A549 (cell line): Measurements from ENCODE around the gene DDX17. TPM values are rescaled to one million over a fixed set of nuclear protein-coding genes. Genes with fewer than 3 reads are reported as not detected.
A peak's percentile ranks its signal among the peaks of the same experiment; 100 is the strongest.

Source experiments
- ATAC-seq, 2 experiments: fragments of 200-7000 bp in 1 of 2; fragments of >200 bp in 1 of 2; cut with Nextera tagmentation in 1 of 2; cut with Tn5 transposase in 1 of 2; 3 replicates each; pipeline versions ENCODE4 v1.8.0 to v1.9.1; 2018 to 2020; ENCODE audit warnings: mild to moderate bottlenecking in 1 of 2, moderate library complexity in 1 of 2
- CTCF ChIA-PET: fragments of 300-600 bp; sonication (Branson Sonifier 250); formaldehyde crosslinking; extraction: SDS; loops from one replicate; lab custom pipeline; 2021; ENCODE audit warnings: antibody characterized with exemption, inconsistent platforms; lab: Yijun Ruan, JAX
- POLR2A ChIA-PET: fragments of 350-600 bp; formaldehyde crosslinking; extraction: SDS; loops from one replicate; lab custom pipeline; 2021; ENCODE audit warnings: antibody characterized with exemption, inconsistent platforms; lab: Yijun Ruan, JAX
- DNase-seq, 2 experiments: peaks; one replicate each; pipeline versions ENCODE4 v3.0.0 to v3.0.0-alpha.2; 2011 to 2016; ENCODE audit warnings: low read depth in 1 of 2, low spot score in 1 of 2
- FAIRE-seq: peaks from 2 replicates; lab custom pipeline; 2011; peaks lifted over from hg19 to GRCh38; lab: Jason Lieb, UNC
- H3K27ac ChIP-seq, 2 experiments: fragments of >200 bp; sonication (Bioruptor Twin); formaldehyde crosslinking; 3 replicates each; pipeline ENCODE4 v1.5.1; 2016 to 2017
- H3K4me1 ChIP-seq: fragments of >200 bp; sonication (Bioruptor Twin); formaldehyde crosslinking; 3 replicates; pipeline ENCODE4 v1.6.1; 2016
- H3K4me2 ChIP-seq: fragments of >200 bp; sonication (Bioruptor Twin); formaldehyde crosslinking; 3 replicates; pipeline ENCODE4 v1.6.1; 2016
- H3K4me3 ChIP-seq: fragments of >200 bp; sonication (Bioruptor Twin); formaldehyde crosslinking; 3 replicates; pipeline ENCODE4 v1.5.1; 2016
- H3K9me3 ChIP-seq: fragments of >200 bp; sonication (Bioruptor Twin); formaldehyde crosslinking; 3 replicates; pipeline ENCODE4 v1.6.1; 2016
- BHLHE40 ChIP-seq: IDR thresholded peaks from 2 replicates; pipeline ENCODE4 v1.6.1; 2012; ENCODE audit warnings: low read depth, low read length, inconsistent platforms
- CBX8 ChIP-seq: fragments of 200-600 bp; sonication (generic); IDR thresholded peaks from 2 replicates; pipeline ENCODE4 v1.6.1; 2016
- EHF ChIP-seq: fragments of 250-450 bp; sonication (Bioruptor Pico); IDR thresholded peaks from 2 replicates; pipeline ENCODE4 v1.5.0; 2020; ENCODE audit warnings: mild to moderate bottlenecking
- EHMT2 ChIP-seq: fragments of 200-600 bp; sonication (generic); IDR thresholded peaks from 2 replicates; pipeline ENCODE4 v1.6.1; 2016; ENCODE audit warnings: antibody characterized with exemption, low read depth, mild to moderate bottlenecking, moderate library complexity
- FOXS1 ChIP-seq: fragments of 250-450 bp; sonication (Bioruptor Pico); IDR thresholded peaks from 2 replicates; pipeline ENCODE4 v1.5.0; 2020; ENCODE audit warnings: mild to moderate bottlenecking, moderate library complexity
- GATA3 ChIP-seq: IDR thresholded peaks from 2 replicates; pipeline ENCODE4 v1.6.1; 2012; ENCODE audit warnings: borderline replicate concordance
- HOXB13 ChIP-seq: fragments of 250-450 bp; sonication (Bioruptor Pico); IDR thresholded peaks from 2 replicates; pipeline ENCODE4 v1.5.0; 2020; ENCODE audit warnings: low read depth, mild to moderate bottlenecking, moderate library complexity
- JUN ChIP-seq, 2 experiments: fragments of >200 bp; sonication (Bioruptor Twin); formaldehyde crosslinking; IDR thresholded peaks; 2 replicates in 1 of 2; 3 replicates in 1 of 2; pipeline ENCODE4 v1.6.1; 2016 to 2017
- KDM1A ChIP-seq: fragments of 200-600 bp; sonication (generic); IDR thresholded peaks from 2 replicates; pipeline ENCODE4 v1.6.1; 2016; ENCODE audit warnings: low read depth, mild to moderate bottlenecking
- MYC ChIP-seq: IDR thresholded peaks from 2 replicates; pipeline ENCODE4 v1.6.1; 2012; ENCODE audit warnings: mild to moderate bottlenecking, inconsistent platforms, low read length, improper control_type of control experiment, borderline replicate concordance
- NPAS2 ChIP-seq: fragments of 250-450 bp; sonication (Bioruptor Pico); IDR thresholded peaks from 2 replicates; pipeline ENCODE4 v1.8.0; 2022; ENCODE audit warnings: mild to moderate bottlenecking, moderate library complexity, borderline replicate concordance
- RAD21 ChIP-seq, 2 experiments: fragments of >200 bp in 1 of 2; sonication (Bioruptor Twin) in 1 of 2; formaldehyde crosslinking in 1 of 2; IDR thresholded peaks in 1 of 2; conservative IDR thresholded peaks in 1 of 2; 2 replicates in 1 of 2; 3 replicates in 1 of 2; pipeline ENCODE4 v1.6.1; 2012 to 2018; ENCODE audit warnings: inconsistent platforms in 1 of 2
- RARB ChIP-seq: fragments of 250-450 bp; sonication (Bioruptor Pico); IDR thresholded peaks from 2 replicates; pipeline ENCODE4 v1.8.0; 2021; ENCODE audit warnings: mild to moderate bottlenecking, moderate library complexity
- RFX5 ChIP-seq: fragments of 450-650 bp; IDR thresholded peaks from 2 replicates; pipeline ENCODE4 v1.7.1; 2014; ENCODE audit warnings: antibody characterized with exemption, mild to moderate bottlenecking, moderate library complexity
- TFCP2L1 ChIP-seq: fragments of 250-450 bp; sonication (Bioruptor Pico); IDR thresholded peaks from 2 replicates; pipeline ENCODE4 v1.5.0; 2021; ENCODE audit warnings: mild to moderate bottlenecking
- TP53 ChIP-seq: fragments of 250-450 bp; sonication (Bioruptor Pico); IDR thresholded peaks from 2 replicates; pipeline ENCODE4 v1.5.0; 2021; ENCODE audit warnings: mild to moderate bottlenecking, moderate library complexity
- ZSCAN20 ChIP-seq: fragments of 250-450 bp; sonication (Bioruptor Pico); IDR thresholded peaks from 2 replicates; pipeline ENCODE4 v1.8.0; 2022; ENCODE audit warnings: mild to moderate bottlenecking, moderate library complexity
- WGBS: methylation state at CpG from one replicate; pipeline ENCODE4 v1.1.6; 2017; ENCODE audit errors: missing lambda C conversion rate; 5-methylcytosine and 5-hydroxymethylcytosine counted together
- polyA plus RNA-seq, 4 experiments: library from polyadenylated mRNA; depleted of rRNA in 3 of 4; stranded (reverse); fragments of >200 nt; fragmentation: RNase III in 1 of 4; extraction: RNeasy Plus Mini Kit Qiagen cat#74134 plus additional on column Dnase treatment in 1 of 4; gene quantifications; 2 replicates in 3 of 4; 3 replicates in 1 of 4; pipeline ENCODE4 v1.2.3, GENCODE V29; 2011 to 2017
- TF ChIP-seq, protein P1 (sequence below): IDR thresholded peaks from 2 replicates; pipeline ENCODE4 v1.6.1; 2012; ENCODE audit warnings: low read depth, borderline replicate concordance
- TF ChIP-seq, protein P2 (sequence below): fragments of 250-450 bp; sonication (Bioruptor Pico); IDR thresholded peaks from 2 replicates; pipeline ENCODE4 v1.5.0; 2021; ENCODE audit warnings: mild to moderate bottlenecking, moderate library complexity, borderline replicate concordance
- TF ChIP-seq, protein P3 (sequence below): fragments of 200-600 bp; sonication (generic); IDR thresholded peaks from 2 replicates; pipeline ENCODE4 v1.6.1; 2016; ENCODE audit warnings: antibody characterized with exemption, mild to moderate bottlenecking, moderate library complexity

DDX17 gene
- polyA plus RNA-seq, 2 of the 4 experiments (the other 2 are of a cell fraction): 117 to 292 TPM

DNA sequence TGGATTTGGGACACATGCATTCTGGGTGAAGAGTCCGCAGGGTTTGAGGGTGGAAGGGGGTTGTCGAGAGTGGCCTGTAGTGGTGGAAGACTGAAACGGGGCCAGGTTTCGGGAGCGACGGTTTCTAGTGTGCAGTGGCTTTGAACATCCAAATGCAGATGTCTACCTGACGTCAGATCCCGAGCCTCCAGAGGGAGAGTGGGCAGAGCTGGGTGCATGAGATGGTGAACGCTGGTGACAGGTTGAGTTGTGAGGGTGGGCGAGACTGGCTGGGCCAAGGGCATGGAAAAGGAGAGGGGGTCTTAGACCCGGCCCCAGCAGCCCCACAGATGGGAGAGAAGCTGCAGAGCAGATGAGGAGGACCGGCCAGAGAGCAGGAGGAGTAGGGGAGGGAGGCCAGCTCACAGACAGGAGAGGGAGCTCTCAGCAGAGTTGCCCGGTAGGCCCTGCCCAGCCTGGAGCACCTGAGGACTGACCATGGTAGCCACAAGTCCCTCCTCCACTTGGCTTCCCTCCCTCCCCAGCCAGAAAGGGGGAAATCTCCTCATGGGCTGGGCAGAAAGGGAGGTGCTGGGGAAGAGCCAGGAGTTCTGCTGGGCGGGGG, 65.3 kb downstream of the DDX17 start:
- TF ChIP-seq, protein P1, sequence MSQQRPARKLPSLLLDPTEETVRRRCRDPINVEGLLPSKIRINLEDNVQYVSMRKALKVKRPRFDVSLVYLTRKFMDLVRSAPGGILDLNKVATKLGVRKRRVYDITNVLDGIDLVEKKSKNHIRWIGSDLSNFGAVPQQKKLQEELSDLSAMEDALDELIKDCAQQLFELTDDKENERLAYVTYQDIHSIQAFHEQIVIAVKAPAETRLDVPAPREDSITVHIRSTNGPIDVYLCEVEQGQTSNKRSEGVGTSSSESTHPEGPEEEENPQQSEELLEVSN: no peak
- no peak for TF ChIP-seq EHMT2
- no peak for TF ChIP-seq ZSCAN20 (CRISPR knock-in tag)
- TF ChIP-seq TFCP2L1 (CRISPR knock-in tag): no peak
- TF ChIP-seq MYC: no peak
- no peak for TF ChIP-seq TP53 (CRISPR knock-in tag)
- no peak for TF ChIP-seq RARB (CRISPR knock-in tag)
- ChIA-PET CTCF (interaction anchor here (1.3 kb wide), 1 partner anchor 12 kb away, joined by 3 read pairs; no protein-coding TSS in a partner anchor), POLR2A (no interaction called here)

DNA sequence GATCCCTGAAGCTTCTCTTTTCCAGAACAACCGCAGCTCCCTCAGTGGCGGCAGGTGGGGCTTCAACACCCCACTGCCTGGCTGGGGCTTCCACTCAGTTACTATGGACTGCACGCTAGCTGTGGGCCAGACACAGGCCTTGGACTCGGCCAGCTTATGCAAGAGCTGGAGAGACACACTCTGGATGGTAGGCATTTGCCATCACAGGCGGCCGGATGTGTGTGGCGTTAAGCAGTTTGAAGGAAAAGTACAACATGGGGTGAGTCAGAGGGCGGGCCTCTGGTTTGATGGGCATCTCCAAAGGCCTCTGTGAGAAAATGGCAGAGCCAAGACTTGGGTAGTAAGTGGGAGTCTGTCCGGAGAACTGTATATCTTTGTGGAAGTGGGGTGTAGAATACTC, 68.7 kb downstream of the DDX17 start:
- ChIA-PET CTCF (no interaction called here), POLR2A (no interaction called here)
- FAIRE-seq (no peak), DNase-seq (no peak), ATAC-seq (no peak)
- no peak for TF ChIP-seq NPAS2 (CRISPR knock-in tag)
- no peak for TF ChIP-seq FOXS1 (CRISPR knock-in tag)
- no peak for TF ChIP-seq CBX8
- no peak for TF ChIP-seq GATA3
- no peak for TF ChIP-seq BHLHE40
- no peak for TF ChIP-seq EHF (CRISPR knock-in tag)
- TF ChIP-seq KDM1A: no peak
- no peak for TF ChIP-seq TFCP2L1 (CRISPR knock-in tag)
- Histone ChIP-seq H3K4me2 (no peak overlapping the region), H3K9me3 (no peaks in the 10 kb centered on the region), H3K27ac (no peak overlapping the region), H3K4me3 (no peak overlapping the region), H3K4me1 (no peaks in the 10 kb centered on the region)
- 82% methylated on average over 6 of the region's 9 CpGs for WGBS

More for the DNA sequence above, 65.3 kb downstream of the DDX17 start:
- Histone ChIP-seq H3K27ac (no peak overlapping the region), H3K4me2 (no peak overlapping the region), H3K4me3 (no peak overlapping the region), H3K9me3 (no peaks in the 10 kb centered on the region), H3K4me1 (no peaks in the 10 kb centered on the region)
- FAIRE-seq (no peak), ATAC-seq (peak in 1 of 2 experiments; percentile 62; a peak in 2 of 6 replicates), DNase-seq (no peak)
- WGBS: 70% methylated on average over 14 of the region's 14 CpGs

DNA sequence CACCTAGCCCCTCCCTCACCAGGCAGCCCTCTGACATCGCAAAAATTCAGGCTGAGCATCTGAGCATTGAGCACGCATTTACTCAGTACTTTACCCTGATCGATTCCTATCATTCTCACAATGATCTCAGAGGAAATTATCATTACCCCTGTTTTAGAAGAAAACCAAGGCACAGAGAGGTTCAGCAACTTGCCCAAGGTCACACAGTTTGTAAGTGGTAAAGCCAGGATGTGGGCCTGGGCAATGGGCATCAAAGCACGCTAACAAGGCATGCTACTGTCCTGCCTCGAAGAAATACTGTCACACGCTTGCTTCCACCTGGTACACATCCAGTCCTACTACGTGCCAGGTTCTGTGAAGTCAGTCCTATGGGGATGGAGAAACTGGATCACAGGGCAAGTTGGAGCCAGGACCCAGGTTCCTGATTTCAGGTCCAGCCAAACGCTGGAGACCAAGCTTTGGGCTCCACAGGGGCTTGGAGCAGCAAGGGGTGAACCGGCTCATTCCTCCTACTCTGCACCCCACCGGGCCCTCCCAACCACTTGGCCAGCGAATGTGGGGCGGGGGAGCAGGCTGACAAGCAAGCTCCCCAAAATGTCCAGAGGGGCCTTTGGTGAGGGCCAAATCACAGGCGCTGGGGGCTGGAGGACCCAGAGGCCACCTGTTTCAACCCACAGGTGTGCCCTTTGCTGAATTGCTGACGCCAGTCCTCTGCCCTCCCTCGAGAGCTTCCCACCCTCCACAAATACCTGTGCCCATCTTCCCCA, 69.3 kb downstream of the DDX17 start:
- ATAC-seq: no peak
- ChIA-PET CTCF (no interaction called here), POLR2A (no interaction called here)
- H3K4me2 ChIP-seq: no peak overlapping the region
- FAIRE-seq: no peak
- 83% methylated on average over 13 of the region's 15 CpGs for WGBS
- no peak overlapping the region for H3K27ac ChIP-seq
- no peak overlapping the region for H3K4me3 ChIP-seq
- H3K4me1 ChIP-seq: no peaks in the 10 kb centered on the region
- no peak for DNase-seq
- TF ChIP-seq JUN (IDR thresholded peaks at IDR 0.05) (no peak), RFX5 (no peak), CBX8 (no peak), RAD21 (conservative IDR thresholded peaks at IDR 0.05 in 1 of 2, IDR thresholded peaks at IDR 0.05 in 1 of 2) (no peak), EHMT2 (no peak), NPAS2 (CRISPR knock-in tag) (no peak), HOXB13 (no peak)
- TF ChIP-seq, protein P2, sequence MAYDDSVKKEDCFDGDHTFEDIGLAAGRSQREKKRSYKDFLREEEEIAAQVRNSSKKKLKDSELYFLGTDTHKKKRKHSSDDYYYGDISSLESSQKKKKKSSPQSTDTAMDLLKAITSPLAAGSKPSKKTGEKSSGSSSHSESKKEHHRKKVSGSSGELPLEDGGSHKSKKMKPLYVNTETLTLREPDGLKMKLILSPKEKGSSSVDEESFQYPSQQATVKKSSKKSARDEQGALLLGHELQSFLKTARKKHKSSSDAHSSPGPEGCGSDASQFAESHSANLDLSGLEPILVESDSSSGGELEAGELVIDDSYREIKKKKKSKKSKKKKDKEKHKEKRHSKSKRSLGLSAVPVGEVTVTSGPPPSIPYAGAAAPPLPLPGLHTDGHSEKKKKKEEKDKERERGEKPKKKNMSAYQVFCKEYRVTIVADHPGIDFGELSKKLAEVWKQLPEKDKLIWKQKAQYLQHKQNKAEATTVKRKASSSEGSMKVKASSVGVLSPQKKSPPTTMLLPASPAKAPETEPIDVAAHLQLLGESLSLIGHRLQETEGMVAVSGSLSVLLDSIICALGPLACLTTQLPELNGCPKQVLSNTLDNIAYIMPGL (CRISPR knock-in tag): no peak
- TF ChIP-seq, protein P3, sequence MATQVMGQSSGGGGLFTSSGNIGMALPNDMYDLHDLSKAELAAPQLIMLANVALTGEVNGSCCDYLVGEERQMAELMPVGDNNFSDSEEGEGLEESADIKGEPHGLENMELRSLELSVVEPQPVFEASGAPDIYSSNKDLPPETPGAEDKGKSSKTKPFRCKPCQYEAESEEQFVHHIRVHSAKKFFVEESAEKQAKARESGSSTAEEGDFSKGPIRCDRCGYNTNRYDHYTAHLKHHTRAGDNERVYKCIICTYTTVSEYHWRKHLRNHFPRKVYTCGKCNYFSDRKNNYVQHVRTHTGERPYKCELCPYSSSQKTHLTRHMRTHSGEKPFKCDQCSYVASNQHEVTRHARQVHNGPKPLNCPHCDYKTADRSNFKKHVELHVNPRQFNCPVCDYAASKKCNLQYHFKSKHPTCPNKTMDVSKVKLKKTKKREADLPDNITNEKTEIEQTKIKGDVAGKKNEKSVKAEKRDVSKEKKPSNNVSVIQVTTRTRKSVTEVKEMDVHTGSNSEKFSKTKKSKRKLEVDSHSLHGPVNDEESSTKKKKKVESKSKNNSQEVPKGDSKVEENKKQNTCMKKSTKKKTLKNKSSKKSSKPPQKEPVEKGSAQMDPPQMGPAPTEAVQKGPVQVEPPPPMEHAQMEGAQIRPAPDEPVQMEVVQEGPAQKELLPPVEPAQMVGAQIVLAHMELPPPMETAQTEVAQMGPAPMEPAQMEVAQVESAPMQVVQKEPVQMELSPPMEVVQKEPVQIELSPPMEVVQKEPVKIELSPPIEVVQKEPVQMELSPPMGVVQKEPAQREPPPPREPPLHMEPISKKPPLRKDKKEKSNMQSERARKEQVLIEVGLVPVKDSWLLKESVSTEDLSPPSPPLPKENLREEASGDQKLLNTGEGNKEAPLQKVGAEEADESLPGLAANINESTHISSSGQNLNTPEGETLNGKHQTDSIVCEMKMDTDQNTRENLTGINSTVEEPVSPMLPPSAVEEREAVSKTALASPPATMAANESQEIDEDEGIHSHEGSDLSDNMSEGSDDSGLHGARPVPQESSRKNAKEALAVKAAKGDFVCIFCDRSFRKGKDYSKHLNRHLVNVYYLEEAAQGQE: no peak
- no peaks in the 10 kb centered on the region for H3K9me3 ChIP-seq
